Mesenchymal stem cell (in vitro differentiated cells and primary cell): ENCODE results near the gene CETN1.

Experiments used
- DNase-seq: peaks from one replicate; pipeline ENCODE4 v3.0.0-alpha.2; 2013
- H2AFZ ChIP-seq: one replicate; pipeline ENCODE4 v1.6.1; 2013; ENCODE audit warnings: low read depth, mild to moderate bottlenecking, control low read depth, inconsistent platforms, low read length, moderate library complexity
- H2AK5ac ChIP-seq: 2 replicates; pipeline ENCODE4 v1.6.1; 2013; ENCODE audit warnings: low read length, moderate library complexity, mild to moderate bottlenecking, inconsistent platforms; ENCODE audit not compliant: severe bottlenecking
- H2BK120ac ChIP-seq: one replicate; pipeline ENCODE4 v1.6.1; 2013; ENCODE audit warnings: low read depth, mild to moderate bottlenecking, inconsistent platforms, low read length, moderate library complexity
- H2BK12ac ChIP-seq, 2 experiments: one replicate each; pipeline ENCODE4 v1.6.1; 2013; ENCODE audit warnings: inconsistent platforms in 2 of 2, low read length in 2 of 2, mild to moderate bottlenecking in 2 of 2, moderate library complexity in 2 of 2, control low read depth in 1 of 2
- H2BK15ac ChIP-seq: one replicate; pipeline ENCODE4 v1.6.1; 2013; ENCODE audit warnings: mild to moderate bottlenecking, low read depth, inconsistent platforms; ENCODE audit not compliant: poor library complexity, severe bottlenecking
- H2BK5ac ChIP-seq: 2 replicates; pipeline ENCODE4 v1.6.1; 2013; ENCODE audit warnings: low read depth, mild to moderate bottlenecking, low read length, control low read depth, inconsistent platforms; ENCODE audit not compliant: poor library complexity, severe bottlenecking
- H3K14ac ChIP-seq, 2 experiments: one replicate each; pipeline ENCODE4 v1.6.1; 2013; ENCODE audit warnings: inconsistent platforms in 2 of 2, low read length in 2 of 2, control low read depth in 1 of 2, mild to moderate bottlenecking in 1 of 2, moderate library complexity in 1 of 2
- H3K18ac ChIP-seq, 2 experiments: one replicate each; pipeline ENCODE4 v1.6.1; 2013; ENCODE audit warnings: inconsistent platforms in 2 of 2, low read length in 2 of 2, control low read depth in 1 of 2, low read depth in 1 of 2, mild to moderate bottlenecking in 1 of 2
- H3K23ac ChIP-seq, 2 experiments: one replicate each; pipeline ENCODE4 v1.6.1; 2013; ENCODE audit warnings: inconsistent platforms in 2 of 2, low read length in 2 of 2, mild to moderate bottlenecking in 2 of 2, moderate library complexity in 2 of 2, control low read depth in 1 of 2
- H3K27ac ChIP-seq: 2 replicates; pipeline ENCODE4 v1.5.1; 2013; ENCODE audit warnings: mild to moderate bottlenecking, moderate library complexity, low read length, control low read depth, inconsistent platforms; ENCODE audit not compliant: poor library complexity, severe bottlenecking
- H3K27me3 ChIP-seq, 2 experiments: 2 replicates each; pipeline versions ENCODE4 v1.6.1 to v1.7.0; 2013; ENCODE audit warnings: low read length in 2 of 2, mild to moderate bottlenecking in 2 of 2, moderate library complexity in 2 of 2, control low read depth in 1 of 2, inconsistent platforms in 1 of 2; ENCODE audit not compliant: control insufficient read depth in 1 of 2, insufficient read depth in 1 of 2
- H3K36me3 ChIP-seq, 2 experiments: 2 replicates each; pipeline versions ENCODE4 v1.6.1 to v1.7.0; 2013; ENCODE audit warnings: low read length in 2 of 2, control low read depth in 1 of 2, inconsistent platforms in 1 of 2, low read depth in 1 of 2, mild to moderate bottlenecking in 1 of 2; ENCODE audit not compliant: insufficient read depth in 2 of 2, control insufficient read depth in 1 of 2
- H3K4ac ChIP-seq, 2 experiments: one replicate each; pipeline ENCODE4 v1.6.1; 2013; ENCODE audit warnings: inconsistent platforms in 2 of 2, low read length in 2 of 2, mild to moderate bottlenecking in 2 of 2, moderate library complexity in 2 of 2, control low read depth in 1 of 2, low read depth in 1 of 2
- H3K4me1 ChIP-seq: 2 replicates; pipeline ENCODE4 v1.6.1; 2013; ENCODE audit warnings: low read depth, low read length, control low read depth; ENCODE audit not compliant: control insufficient read depth, insufficient read depth
- H3K4me2 ChIP-seq: 2 replicates; pipeline ENCODE4 v1.6.1; 2013; ENCODE audit warnings: low read length, mild to moderate bottlenecking, inconsistent platforms; ENCODE audit not compliant: poor library complexity, severe bottlenecking
- H3K4me3 ChIP-seq, 2 experiments: 2 replicates each; pipeline versions ENCODE4 v1.5.1 to v1.7.0; 2013; ENCODE audit warnings: low read length in 2 of 2, mild to moderate bottlenecking in 2 of 2, control low read depth in 1 of 2, low read depth in 1 of 2; ENCODE audit not compliant: insufficient read depth in 1 of 2
- H3K79me1 ChIP-seq: replicated peaks from 2 replicates; pipeline ENCODE4 v1.6.1; 2013; ENCODE audit warnings: mild to moderate bottlenecking, control low read depth, low read length, inconsistent platforms; ENCODE audit not compliant: poor library complexity, severe bottlenecking
- H3K9ac ChIP-seq: 2 replicates; pipeline ENCODE4 v1.7.0; 2013; ENCODE audit warnings: mild to moderate bottlenecking, low read length, moderate library complexity
- H3K9me3 ChIP-seq: 2 replicates; pipeline ENCODE4 v1.7.0; 2013; ENCODE audit warnings: mild to moderate bottlenecking, low read length; ENCODE audit not compliant: control insufficient read depth
- H4K8ac ChIP-seq: one replicate; pipeline ENCODE4 v1.6.1; 2013; ENCODE audit warnings: inconsistent platforms, mild to moderate bottlenecking, low read length, moderate library complexity
- H4K91ac ChIP-seq: one replicate; pipeline ENCODE4 v1.6.1; 2013; ENCODE audit warnings: mild to moderate bottlenecking, low read length, inconsistent platforms
- WGBS: methylation state at CpG from one replicate; pipeline ENCODE4 v1.1.7; 2013; ENCODE audit warnings: mixed read lengths; 5-methylcytosine and 5-hydroxymethylcytosine counted together

CETN1 gene

GRCh38 chr18:573385-573784 lies 6.8 kb upstream of the CETN1 start:
- Histone ChIP-seq H3K9me3 (no peaks in the 10 kb centered on the region), H2BK15ac (no peak overlapping the region), H3K36me3 (no peaks in the 10 kb centered on the region), H3K4me2 (no peak overlapping the region), H4K8ac (no peak overlapping the region), H3K18ac (no peak overlapping the region), H3K4me3 (no peak overlapping the region), H2AK5ac (no peak overlapping the region), H3K23ac (no peak overlapping the region), H3K9ac (no peak overlapping the region), H3K27ac (no peak overlapping the region), H3K79me1 (no peaks in the 10 kb centered on the region), H3K4ac (no peak overlapping the region), H2BK120ac (no peak overlapping the region), H2AFZ (no peak overlapping the region), H3K4me1 (no peaks in the 10 kb centered on the region), H3K27me3 (peaks cover 7% of the 10 kb centered on the region in 2 experiments), H2BK12ac (no peak overlapping the region), H4K91ac (no peak overlapping the region), H3K14ac (no peak overlapping the region), H2BK5ac (no peak overlapping the region)
- DNase-seq = no peak
- WGBS = 45% methylated on average over 1 of the region's 1 CpG

GRCh38 chr18:574149-574860 lies 5.9 kb upstream of the CETN1 start:
- DNase-seq = no peak
- Histone ChIP-seq H3K18ac (no peak overlapping the region), H3K4me3 (peak overlapping the region in 1 of 2 experiments; percentile 41), H2BK12ac (no peak overlapping the region), H3K23ac (no peak overlapping the region), H3K4ac (no peak overlapping the region), H3K4me2 (no peak overlapping the region), H2BK15ac (no peak overlapping the region), H3K27me3 (peaks cover 4 to 5% of the 10 kb centered on the region in 2 experiments), H4K8ac (no peak overlapping the region), H3K4me1 (no peaks in the 10 kb centered on the region), H3K27ac (no peak overlapping the region), H4K91ac (no peak overlapping the region), H3K9ac (peak overlapping the region; percentile 3), H3K9me3 (no peaks in the 10 kb centered on the region), H3K14ac (no peak overlapping the region), H2BK120ac (no peak overlapping the region), H2AK5ac (no peak overlapping the region), H3K79me1 (no peaks in the 10 kb centered on the region), H2AFZ (no peak overlapping the region), H2BK5ac (no peak overlapping the region), H3K36me3 (no peaks in the 10 kb centered on the region)
- 71% methylated on average over 2 of the region's 4 CpGs for WGBS

GRCh38 chr18:574865-575645 lies 5.1 kb upstream of the CETN1 start:
- H4K91ac ChIP-seq = no peak overlapping the region
- no peak overlapping the region for H4K8ac ChIP-seq
- H2AFZ ChIP-seq = no peak overlapping the region
- H2BK12ac ChIP-seq = no peak overlapping the region
- no peak overlapping the region for H2BK15ac ChIP-seq
- no peak overlapping the region for H3K4me3 ChIP-seq
- H3K23ac ChIP-seq = no peak overlapping the region
- H3K4me2 ChIP-seq = no peak overlapping the region
- H3K27me3 ChIP-seq = peaks cover 4 to 5% of the 10 kb centered on the region in 2 experiments
- no peak overlapping the region for H2BK120ac ChIP-seq
- no peaks in the 10 kb centered on the region for H3K36me3 ChIP-seq
- peak overlapping the region; percentile 3 for H3K9ac ChIP-seq
- WGBS = 87% methylated on average over 2 of the region's 5 CpGs
- no peaks in the 10 kb centered on the region for H3K4me1 ChIP-seq
- no peak overlapping the region for H3K4ac ChIP-seq
- H3K14ac ChIP-seq = no peak overlapping the region
- H3K18ac ChIP-seq = no peak overlapping the region
- no peak for DNase-seq
- no peak overlapping the region for H3K27ac ChIP-seq
- H2BK5ac ChIP-seq = no peak overlapping the region
- H3K9me3 ChIP-seq = no peaks in the 10 kb centered on the region
- H3K79me1 ChIP-seq = no peaks in the 10 kb centered on the region
- H2AK5ac ChIP-seq = no peak overlapping the region

GRCh38 chr18:576924-577323 lies 3.3 kb upstream of the CETN1 start:
- no peak overlapping the region for H2BK5ac ChIP-seq
- H3K27me3 ChIP-seq = peaks cover 4 to 5% of the 10 kb centered on the region in 2 experiments
- no peaks in the 10 kb centered on the region for H3K79me1 ChIP-seq
- H3K4me2 ChIP-seq = no peak overlapping the region
- H2BK12ac ChIP-seq = no peak overlapping the region
- H3K9ac ChIP-seq = no peak overlapping the region
- no peak overlapping the region for H3K18ac ChIP-seq
- H3K14ac ChIP-seq = no peak overlapping the region
- no peak overlapping the region for H3K4ac ChIP-seq
- H4K91ac ChIP-seq = no peak overlapping the region
- no peak overlapping the region for H3K27ac ChIP-seq
- no peaks in the 10 kb centered on the region for H3K36me3 ChIP-seq
- no peak overlapping the region for H3K4me3 ChIP-seq
- H4K8ac ChIP-seq = no peak overlapping the region
- no peak overlapping the region for H2BK15ac ChIP-seq
- H3K9me3 ChIP-seq = no peaks in the 10 kb centered on the region
- H3K23ac ChIP-seq = no peak overlapping the region
- no peak overlapping the region for H2AK5ac ChIP-seq
- H2BK120ac ChIP-seq = no peak overlapping the region
- 96% methylated on average over 8 of the region's 9 CpGs for WGBS
- no peak for DNase-seq
- H3K4me1 ChIP-seq = no peaks in the 10 kb centered on the region
- no peak overlapping the region for H2AFZ ChIP-seq
